Muscle of back (tissue), 11 donors: ENCODE measurements around the gene TRIM32. TPM values are rescaled to one million over a fixed set of nuclear protein-coding genes. Genes with fewer than 3 reads are reported as not detected.
A peak's percentile ranks its signal among the peaks of the same experiment; 100 is the strongest.
"Not testable (repeated sequence)": the region's sequence is repeated elsewhere in the genome, so short reads cannot be mapped to it uniquely, and the experiment has no call there.

Experiments
- DNase-seq, 3 donors: peaks; one replicate each; pipeline versions ENCODE4 v3.0.0 to v3.0.0-alpha.2; 2013
- polyA plus RNA-seq, 10 donors: library from polyadenylated mRNA; unstranded; fragments of 120-200 nt; gene quantifications; one replicate each; pipeline ENCODE4 v1.2.1, GENCODE V29; 2013; ENCODE audit not compliant: insufficient read length in 10 of 10

The TRIM32 gene
- polyA plus RNA-seq, 10 donors, result 10.8 to 14.5 (median 11.8) TPM

DNA sequence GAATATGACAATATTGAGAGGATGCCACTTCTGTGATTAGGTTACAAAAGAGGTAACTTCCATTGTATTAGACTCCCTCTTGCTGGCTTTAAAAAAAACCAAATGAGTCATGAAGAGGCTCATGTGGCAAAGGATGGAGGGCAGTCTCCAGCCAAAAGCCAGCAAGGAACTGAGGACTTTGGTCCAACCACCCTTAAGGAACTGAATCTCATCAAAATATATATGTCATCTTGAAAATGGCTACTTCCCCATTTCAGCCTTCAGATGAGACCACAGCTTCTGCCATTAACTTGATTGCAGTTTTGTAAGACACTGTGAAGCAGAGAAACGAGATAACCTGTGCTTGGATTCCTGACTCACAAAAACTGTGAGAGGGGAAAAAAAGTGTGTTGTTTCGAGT lies 15.5 kb upstream of the TRIM32 start:
- no peak for DNase-seq

DNA sequence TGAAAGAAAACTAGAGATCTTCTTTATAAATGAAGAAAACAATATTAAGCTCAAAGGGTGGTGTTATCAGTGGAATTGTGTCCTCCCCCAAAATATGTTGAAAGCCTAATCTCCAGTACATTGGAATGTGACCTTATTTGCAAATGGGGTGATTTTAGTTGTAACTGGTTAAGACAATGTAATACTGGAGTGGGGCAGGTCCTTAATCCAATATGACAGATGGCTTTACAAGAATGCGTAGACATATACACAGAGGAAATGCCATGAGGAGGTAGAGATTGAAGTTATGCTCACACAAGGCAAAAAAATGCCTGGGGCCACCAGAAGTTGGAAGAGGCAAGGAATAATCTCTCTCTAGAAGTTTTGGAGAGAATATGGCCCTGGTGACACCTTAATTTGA lies 13.7 kb upstream of the TRIM32 start:
- DNase-seq, result no peak

DNA sequence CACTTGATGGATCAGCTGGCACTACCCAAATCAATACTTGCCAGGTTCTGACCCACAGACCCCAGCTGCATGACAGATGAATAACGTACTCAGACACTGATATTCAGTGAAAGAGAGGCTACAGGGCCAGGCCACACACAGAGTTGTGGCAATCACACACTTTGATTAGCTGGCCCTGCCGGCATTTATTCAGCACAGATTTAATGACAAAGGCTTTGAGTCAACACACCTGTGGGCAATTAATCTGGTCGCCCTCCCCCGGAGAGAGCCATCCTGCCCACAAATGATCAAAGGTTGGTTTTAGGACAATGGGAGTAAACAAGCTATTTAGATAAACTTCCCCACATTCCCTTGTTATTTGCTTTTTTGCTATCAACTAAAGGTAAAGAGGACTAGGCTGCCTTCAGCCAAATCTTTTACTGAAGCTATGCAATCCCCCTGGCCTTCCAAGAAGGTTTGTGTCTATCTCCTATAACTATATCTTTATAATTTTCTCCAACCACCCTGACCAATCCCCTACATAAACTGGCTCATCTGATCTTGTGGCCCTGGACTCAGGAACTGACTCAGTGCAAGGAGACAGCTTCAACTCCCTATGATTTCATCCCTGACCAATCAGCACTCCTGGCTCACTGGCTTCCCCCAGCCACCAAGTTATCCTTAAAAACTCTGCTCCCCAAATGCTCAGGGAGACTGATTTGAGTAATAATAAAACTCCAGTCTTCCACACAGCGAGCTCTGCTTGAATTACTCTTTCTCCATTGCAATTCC lies 12.7 kb upstream of the TRIM32 start:
- DNase-seq, result no peak

DNA sequence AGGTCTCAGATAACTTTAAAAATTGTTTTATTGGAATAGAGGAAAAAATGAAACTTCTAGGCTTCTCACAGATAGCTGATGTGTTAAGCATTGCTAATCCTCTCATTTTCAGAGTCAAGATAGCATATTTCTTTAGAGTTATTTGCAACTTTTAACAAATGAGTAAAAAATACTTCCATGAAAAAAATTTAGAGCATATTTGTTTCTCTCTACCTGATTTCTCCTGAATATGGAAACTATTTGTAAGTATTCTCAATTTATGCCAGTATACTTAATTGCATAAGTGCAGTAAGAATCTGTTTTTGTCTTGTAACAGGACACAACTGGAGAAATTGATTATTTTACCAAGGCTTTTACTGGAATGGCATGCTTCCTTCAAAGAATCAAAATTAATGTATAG lies 3.6 kb upstream of the TRIM32 start:
- DNase-seq, result no peak

DNA sequence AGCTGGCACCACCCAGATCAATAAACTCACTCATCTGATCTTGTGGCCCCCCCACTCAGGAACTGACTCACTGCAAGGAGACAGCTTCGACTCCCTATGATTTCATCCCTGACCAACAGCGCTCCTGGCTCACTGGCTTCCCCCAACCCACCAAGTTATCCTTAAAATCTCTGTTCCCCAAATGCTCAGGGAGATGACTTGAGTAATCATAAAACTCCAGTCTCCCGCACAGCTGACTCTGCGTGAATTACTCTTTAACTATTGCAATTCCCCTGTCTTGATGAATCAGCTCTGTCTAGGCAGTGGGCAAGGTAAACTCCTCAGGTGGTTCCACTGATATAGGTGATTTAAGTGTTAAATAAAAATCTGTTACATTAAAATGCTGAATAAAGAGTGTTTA lies 1.9 kb upstream of the TRIM32 start:
- DNase-seq, result no peak

- DNase-seq, result no peak
These were observed 970 bp upstream of the TRIM32 start for GRCh38 chr9:116686135-116686534.

GRCh38 chr9:116686693-116687073 lies 422 bp upstream of the TRIM32 start:
- peak in 1 of 3 donors; percentile 22 for DNase-seq

DNA sequence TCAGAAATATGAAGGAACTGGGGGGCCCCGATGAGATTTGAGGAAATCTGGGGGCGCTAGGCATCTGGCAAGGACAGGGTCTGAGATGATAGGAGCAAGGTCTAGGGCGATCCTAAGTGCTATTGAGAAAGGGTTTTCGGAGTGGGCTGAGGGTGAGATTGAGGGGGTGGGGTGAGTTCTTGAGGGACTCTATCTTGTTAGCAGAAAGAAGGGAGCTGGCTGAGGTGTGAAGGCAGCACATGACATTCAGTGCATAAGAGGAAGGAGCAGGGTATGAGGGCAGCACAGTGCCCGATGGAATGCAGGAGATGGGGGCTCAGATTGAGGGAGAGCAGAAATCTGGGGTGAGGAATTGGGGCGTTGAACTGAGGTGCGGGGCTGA lies 640 bp downstream of the TRIM32 start:
- DNase-seq, result no peak

DNA sequence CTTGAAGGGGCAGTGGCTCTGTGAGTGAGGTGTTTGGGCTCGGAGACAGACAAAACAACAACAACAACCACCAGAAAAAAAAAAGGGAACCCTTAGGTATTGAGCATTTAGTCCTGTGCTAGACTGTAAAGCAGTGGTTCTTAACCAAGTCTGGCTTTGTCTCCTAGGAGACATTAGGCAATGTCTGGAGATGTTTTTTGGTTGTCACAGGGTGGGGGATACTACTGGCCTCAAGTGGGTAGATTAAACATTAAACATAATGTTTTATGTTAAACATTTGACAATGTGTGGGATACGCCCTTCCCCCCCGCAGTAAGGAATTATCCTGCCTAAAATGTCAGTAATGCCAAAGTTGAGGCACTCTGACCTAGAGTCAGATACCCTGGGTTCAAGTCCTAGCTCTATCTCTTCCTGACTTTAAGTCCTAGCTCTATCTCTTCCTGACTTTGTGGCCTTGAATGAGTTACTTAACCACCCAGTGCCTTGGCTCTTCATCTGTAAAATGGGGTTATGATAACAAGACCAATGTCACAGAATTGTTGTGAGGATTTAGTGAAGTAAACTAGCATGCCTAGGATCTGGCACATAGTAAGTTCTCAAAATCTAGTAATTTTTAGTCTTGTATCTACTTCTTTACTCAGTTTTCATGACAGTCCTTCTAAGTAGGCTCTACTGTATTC lies 1.8 kb downstream of the TRIM32 start:
- no peak for DNase-seq

DNA sequence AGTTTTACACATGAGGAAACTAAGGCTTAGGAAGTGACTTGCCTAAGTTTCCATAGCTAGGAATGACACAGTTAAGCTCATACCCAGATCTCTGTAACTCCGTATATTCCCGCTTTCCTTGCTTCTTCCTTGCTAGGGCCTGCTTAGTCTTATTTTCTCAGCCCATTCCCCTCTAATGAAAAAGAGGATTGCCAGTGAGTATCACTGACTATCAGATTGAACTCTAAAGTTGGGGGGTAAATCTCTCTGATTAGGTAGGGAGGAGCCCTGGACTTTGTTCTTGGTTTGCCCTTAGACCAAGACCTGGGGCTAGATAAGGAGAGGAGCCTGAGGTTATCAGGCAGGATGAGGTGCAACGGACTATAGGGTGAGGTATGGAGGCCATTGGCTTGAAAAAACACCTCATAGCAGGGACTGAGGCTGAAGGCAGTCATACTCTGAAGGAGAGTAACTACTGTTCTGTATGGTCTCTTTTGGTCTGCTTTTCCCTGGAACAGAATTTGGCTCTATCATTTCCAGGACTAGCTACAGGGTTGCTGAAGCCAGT lies 2.5 kb downstream of the TRIM32 start:
- no peak for DNase-seq

DNA sequence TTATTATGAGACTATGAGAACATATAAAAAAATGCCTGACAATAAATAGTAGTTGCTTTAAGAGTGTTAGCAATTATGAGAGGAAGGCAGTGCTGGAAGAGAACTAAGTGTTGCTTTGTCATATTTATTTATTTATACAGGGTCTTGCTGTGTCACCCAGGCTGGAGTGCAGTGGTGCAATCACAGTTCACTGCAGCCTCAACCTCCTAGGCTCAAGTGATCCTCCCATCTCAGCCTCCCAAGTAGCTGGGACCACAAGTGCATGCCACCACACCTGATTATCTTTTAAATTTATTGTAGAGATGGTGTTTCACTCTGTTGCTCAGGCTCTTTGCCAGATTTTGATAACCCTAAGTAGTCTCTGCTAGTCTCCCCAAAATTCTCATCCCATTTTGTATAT lies 3.7 kb downstream of the TRIM32 start:
- DNase-seq, result not testable (repeated sequence)

GRCh38 chr9:116691607-116692006 lies 4.5 kb downstream of the TRIM32 start:
- DNase-seq, result no peak

GRCh38 chr9:116692616-116693015 lies 5.5 kb downstream of the TRIM32 start:
- no peak for DNase-seq

- DNase-seq, result no peak
These were observed 6.2 kb downstream of the TRIM32 start for GRCh38 chr9:116693233-116693731.

GRCh38 chr9:116694785-116695291 lies 7.7 kb downstream of the TRIM32 start:
- DNase-seq, result no peak

DNA sequence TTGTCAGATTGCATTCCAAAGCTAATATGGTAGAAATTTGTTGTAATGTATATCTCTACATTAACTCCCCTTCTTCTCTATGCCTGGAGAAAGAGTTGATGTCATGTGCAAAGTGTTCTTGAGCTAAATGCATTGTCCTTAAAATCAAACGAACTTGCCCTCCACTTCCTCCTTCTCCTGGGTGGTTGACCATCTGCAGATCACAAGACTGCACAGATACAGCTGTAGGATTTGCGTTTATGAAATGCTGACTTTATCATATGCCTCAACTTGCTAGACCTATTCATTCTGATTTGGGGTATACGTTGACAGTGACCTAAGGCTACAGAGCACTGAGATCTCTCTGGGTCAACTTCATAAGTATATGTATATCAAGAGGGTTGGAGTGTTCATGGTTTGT lies 8.3 kb downstream of the TRIM32 start:
- no peak for DNase-seq

GRCh38 chr9:116697362-116697761 lies 10.3 kb downstream of the TRIM32 start:
- peak in 1 of 3 donors; percentile 49 for DNase-seq

DNA sequence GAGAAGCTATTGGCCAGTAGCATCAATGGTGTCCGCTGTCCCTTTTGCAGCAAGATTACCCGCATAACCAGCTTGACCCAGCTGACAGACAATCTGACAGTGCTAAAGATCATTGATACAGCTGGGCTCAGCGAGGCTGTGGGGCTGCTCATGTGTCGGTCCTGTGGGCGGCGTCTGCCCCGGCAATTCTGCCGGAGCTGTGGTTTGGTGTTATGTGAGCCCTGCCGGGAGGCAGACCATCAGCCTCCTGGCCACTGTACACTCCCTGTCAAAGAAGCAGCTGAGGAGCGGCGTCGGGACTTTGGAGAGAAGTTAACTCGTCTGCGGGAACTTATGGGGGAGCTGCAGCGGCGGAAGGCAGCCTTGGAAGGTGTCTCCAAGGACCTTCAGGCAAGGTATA lies 10.8 kb downstream of the TRIM32 start:
- no peak for DNase-seq

GRCh38 chr9:116700279-116700678 lies 13.2 kb downstream of the TRIM32 start:
- no peak for DNase-seq

DNA sequence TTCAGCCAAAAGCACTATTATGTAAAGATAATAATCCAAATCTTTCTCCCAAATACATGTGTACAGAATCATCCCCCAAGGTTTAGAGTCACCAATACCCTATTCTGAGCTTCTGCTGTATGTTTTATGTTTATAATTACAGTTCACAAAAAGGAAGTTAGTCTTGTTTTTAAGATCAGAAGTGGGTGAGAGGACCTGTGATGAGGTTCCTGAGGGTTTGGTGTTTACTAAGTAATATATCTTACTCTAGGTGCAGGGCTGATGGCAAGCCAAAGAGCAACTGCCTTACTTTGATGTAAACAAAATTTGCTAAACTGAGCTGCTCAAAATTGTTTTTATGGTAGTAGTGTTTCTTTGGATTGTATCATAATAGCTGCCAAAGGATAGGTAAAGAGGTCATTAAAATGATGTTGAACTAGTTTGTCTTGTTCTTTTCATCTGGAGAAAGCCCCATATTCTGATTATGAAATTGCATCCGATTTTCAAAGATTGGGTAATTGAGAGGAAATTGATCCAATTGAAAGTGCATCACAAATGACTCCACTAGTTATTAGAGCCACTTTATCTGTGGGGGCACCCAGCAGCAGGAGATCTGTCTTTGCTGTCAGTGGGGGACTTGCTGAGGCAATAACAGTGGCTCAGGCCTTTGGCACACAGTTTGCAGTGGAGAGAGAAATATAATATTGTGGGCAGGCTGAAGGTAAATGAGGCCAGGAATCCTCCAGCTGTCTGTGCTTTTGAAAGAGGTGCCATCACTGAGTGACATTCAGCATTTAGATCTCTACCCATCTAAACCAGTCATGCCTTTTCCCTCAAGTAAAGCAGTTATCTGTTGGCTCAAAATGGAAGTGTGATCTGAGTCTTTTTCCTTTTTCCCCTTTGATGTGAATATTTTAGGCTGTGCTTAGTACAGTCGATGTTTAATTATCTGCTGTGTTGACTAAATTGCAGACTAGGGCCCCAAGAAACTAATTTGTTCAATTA lies 14.1 kb downstream of the TRIM32 start:
- no peak for DNase-seq

- no peak for DNase-seq
These were observed 15.0 kb downstream of the TRIM32 start for GRCh38 chr9:116701940-116702642.
